Left ventricle myocardium inferior (tissue), 1 donor: Measurements from ENCODE around the gene AMOT. TPM values are rescaled to one million over a fixed set of nuclear protein-coding genes. Genes with fewer than 3 reads are reported as not detected.

Experiments used
- DNase-seq: peaks from one replicate; pipeline ENCODE4 v3.0.0-alpha.2; 2020
- H3K27ac ChIP-seq: fragments of 200-600 bp; replicated peaks from 2 replicates; pipeline ENCODE4 v1.8.0; 2021
- H3K27me3 ChIP-seq: fragments of 200-600 bp; 2 replicates; pipeline ENCODE4 v1.8.0; 2021; ENCODE audit warnings: low read depth
- H3K36me3 ChIP-seq: fragments of 200-600 bp; 2 replicates; pipeline ENCODE4 v1.8.0; 2021
- H3K4me1 ChIP-seq: fragments of 200-600 bp; 2 replicates; pipeline ENCODE4 v1.8.0; 2021
- H3K4me3 ChIP-seq: fragments of 200-600 bp; 2 replicates; pipeline ENCODE4 v1.8.0; 2021; ENCODE audit warnings: mild to moderate bottlenecking, moderate library complexity
- H3K9me3 ChIP-seq: fragments of 200-600 bp; replicated peaks from 2 replicates; pipeline ENCODE4 v1.8.0; 2021
- intact Hi-C: fragments of 100-400 bp; cut with micrococcal nuclease; formaldehyde crosslinking; loops from one replicate; pipeline ENCODE4 v1.11.0; 2022
- total RNA-seq: library from RNA; stranded (reverse); fragmentation: NEBNext Ultra II Directional; extraction: Animal tissue kit (Norgen Biotek cat#: 25700); gene quantifications from one replicate; pipeline ENCODE4 v1.2.1, GENCODE V29; 2021
- TF ChIP-seq, protein P1 (sequence below): fragments of 200-600 bp; IDR thresholded peaks from 2 replicates; pipeline ENCODE4 v1.8.0; 2021; ENCODE audit warnings: antibody characterized with exemption, mild to moderate bottlenecking, borderline replicate concordance
- donor health status: DM: no; HTN: yes; CAD: no; lungs with severe emphysema.

AMOT gene
- total RNA-seq, 1 donor from 2014 or later, result 6.1 TPM

DNA sequence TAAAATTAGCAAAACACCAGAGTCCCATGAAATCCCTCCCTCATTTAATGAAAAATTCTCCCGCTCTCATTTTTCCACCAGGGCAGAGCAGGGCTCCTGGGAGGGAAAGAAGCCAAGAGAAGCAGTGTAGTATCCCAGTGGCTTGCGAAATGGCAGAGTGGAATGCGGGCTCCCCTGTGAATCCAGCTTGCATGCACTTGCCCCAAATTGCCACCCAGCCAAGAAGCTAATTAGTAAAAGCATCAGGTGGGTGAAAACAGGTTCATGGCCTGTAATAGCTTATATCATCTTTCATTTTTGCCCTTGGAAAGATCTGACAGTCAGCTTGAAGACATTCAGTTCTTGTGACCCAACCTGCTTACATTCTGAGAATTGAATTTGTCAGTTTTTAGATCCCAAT, 10.1 kb downstream of the AMOT start:
- Histone ChIP-seq H3K4me1 (no peaks in the 10 kb centered on the region), H3K36me3 (no peaks in the 10 kb centered on the region), H3K27me3 (no peaks in the 10 kb centered on the region), H3K4me3 (no peak overlapping the region), H3K27ac (no peak overlapping the region), H3K9me3 (no peaks in the 10 kb centered on the region)
- DNase-seq, result no peak
- TF ChIP-seq, protein P1, sequence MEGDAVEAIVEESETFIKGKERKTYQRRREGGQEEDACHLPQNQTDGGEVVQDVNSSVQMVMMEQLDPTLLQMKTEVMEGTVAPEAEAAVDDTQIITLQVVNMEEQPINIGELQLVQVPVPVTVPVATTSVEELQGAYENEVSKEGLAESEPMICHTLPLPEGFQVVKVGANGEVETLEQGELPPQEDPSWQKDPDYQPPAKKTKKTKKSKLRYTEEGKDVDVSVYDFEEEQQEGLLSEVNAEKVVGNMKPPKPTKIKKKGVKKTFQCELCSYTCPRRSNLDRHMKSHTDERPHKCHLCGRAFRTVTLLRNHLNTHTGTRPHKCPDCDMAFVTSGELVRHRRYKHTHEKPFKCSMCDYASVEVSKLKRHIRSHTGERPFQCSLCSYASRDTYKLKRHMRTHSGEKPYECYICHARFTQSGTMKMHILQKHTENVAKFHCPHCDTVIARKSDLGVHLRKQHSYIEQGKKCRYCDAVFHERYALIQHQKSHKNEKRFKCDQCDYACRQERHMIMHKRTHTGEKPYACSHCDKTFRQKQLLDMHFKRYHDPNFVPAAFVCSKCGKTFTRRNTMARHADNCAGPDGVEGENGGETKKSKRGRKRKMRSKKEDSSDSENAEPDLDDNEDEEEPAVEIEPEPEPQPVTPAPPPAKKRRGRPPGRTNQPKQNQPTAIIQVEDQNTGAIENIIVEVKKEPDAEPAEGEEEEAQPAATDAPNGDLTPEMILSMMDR, result no peak
- intact Hi-C loops, result no loop called here

DNA sequence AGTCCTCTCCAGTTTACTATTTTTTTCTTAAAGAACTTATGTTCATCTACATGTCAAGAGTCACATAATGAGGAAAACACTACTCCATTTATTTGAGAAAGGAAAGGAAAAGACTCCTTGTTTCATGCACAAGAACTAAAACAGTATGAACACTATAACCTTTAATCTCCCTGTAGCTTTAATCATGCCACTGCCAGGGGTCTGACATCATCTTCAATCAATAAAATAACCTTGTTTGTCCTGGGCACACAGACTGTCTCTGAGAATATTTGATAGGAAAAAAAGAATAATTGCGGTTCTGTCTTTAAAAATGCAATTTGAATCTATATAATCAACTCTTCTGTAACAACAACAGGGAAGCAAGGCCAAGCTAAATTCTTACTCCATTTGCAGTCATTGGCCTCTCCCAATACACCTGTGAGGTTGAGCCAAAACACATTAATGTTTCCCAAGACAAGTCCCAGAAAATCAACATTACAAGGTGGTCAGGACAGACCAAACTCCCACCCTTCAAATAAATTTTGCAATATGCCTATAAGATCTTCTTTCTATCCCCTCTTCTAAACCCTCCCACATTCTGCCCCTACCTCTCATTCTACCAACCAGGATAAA, 13.2 kb downstream of the AMOT start:
- Histone ChIP-seq H3K27me3 (no peaks in the 10 kb centered on the region), H3K9me3 (no peaks in the 10 kb centered on the region), H3K27ac (no peak overlapping the region), H3K4me1 (no peaks in the 10 kb centered on the region), H3K4me3 (no peak overlapping the region), H3K36me3 (no peaks in the 10 kb centered on the region)
- intact Hi-C loops, result no loop called here
- TF ChIP-seq, protein P1, result no peak
- no peak for DNase-seq

DNA sequence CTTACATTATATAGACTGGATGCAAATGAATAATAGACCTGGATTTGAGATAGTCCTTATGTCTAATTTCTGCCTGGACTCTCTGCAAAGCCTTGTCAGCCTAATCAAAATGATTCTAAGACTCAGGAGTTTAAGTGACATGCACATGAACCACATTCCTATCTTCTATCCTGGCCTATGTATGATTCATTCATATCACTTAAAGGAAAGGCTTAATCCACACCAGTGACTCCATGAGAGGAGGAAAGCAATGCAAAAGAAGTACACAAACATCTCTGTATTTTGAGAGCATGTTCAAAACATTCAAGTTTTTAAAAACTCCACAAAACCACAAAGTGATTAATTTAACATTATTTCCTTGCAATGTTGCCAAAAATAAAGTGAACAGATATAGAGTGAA, 14.6 kb downstream of the AMOT start:
- Histone ChIP-seq H3K27ac (no peak overlapping the region), H3K4me1 (no peaks in the 10 kb centered on the region), H3K4me3 (no peak overlapping the region), H3K27me3 (no peaks in the 10 kb centered on the region), H3K36me3 (no peaks in the 10 kb centered on the region), H3K9me3 (no peaks in the 10 kb centered on the region)
- intact Hi-C loops, result no loop called here
- TF ChIP-seq, protein P1, result no peak
- DNase-seq, result no peak

DNA sequence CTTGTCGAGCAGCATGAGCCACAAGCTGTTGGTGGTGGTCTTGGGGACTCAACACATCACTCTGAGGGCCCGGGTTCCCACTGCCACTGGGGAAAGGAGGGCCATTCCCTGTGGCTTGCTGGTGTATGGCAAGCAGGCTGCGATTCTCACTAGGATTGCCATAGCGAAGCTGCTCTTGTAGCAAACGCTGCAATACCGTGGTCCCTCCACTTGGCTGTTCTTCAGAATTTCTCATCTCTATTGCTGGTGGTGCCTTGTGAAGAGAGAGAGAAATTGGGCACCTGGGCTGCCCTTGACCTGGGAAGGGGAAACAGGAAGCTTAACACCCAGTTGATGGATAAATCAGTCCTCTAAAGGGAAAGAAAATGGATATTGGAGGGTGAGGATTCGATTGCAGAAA, 17.7 kb downstream of the AMOT start:
- DNase-seq, result no peak
- TF ChIP-seq, protein P1, result no peak
- Histone ChIP-seq H3K27me3 (no peaks in the 10 kb centered on the region), H3K9me3 (no peaks in the 10 kb centered on the region), H3K27ac (no peak overlapping the region), H3K4me3 (no peak overlapping the region), H3K36me3 (no peaks in the 10 kb centered on the region), H3K4me1 (no peaks in the 10 kb centered on the region)
- intact Hi-C loops, result no loop called here

DNA sequence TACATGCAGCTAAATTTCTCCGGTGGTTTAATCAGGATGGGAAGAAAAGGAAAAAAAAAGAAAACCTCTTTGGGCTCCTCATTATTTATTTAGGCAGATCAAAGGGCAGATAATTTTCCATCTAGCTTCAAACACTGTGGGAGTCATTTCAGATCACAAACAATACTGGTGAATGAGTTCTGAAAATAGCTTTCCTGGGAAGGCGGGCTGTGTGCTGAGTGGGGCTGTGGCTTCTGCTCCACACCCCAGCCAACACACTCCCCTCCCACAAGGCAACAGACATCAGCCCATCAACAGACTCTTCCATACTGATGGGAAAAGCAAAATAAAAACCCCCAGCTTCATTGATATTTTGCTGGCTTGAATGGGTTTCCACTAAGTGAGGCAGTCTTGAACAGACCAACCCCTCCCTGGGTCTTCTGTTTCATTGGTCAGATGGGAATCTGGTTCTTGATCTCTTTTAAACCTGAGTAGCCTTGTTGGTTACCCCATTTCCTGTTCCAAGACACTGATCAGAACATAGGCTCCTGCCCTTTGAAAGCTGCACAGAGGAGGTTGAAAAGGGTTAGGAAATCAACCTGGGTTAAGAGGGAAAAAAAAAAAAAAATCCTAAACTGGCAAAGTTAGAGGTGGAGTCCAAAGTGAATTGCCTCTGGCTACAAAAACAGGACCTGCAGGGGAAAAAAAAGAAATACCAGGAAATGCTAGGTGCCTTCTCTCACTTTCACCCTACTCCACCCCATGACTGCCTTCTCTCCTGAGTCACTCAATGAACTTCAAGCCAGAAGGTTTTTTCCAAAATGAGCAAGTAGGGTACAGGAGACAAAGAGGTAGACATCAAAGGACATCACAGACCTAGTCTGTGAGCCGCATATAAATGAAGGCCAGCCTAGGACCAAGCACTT, 20.0 kb downstream of the AMOT start:
- Histone ChIP-seq H3K4me1 (no peaks in the 10 kb centered on the region), H3K27me3 (no peaks in the 10 kb centered on the region), H3K4me3 (no peak overlapping the region), H3K36me3 (no peaks in the 10 kb centered on the region), H3K9me3 (no peaks in the 10 kb centered on the region), H3K27ac (no peak overlapping the region)
- intact Hi-C loops, result no loop called here
- no peak for DNase-seq
- TF ChIP-seq, protein P1, result no peak
